H7 (cell line): ENCODE measurements around the gene WIZ. TPM values are rescaled to one million over a fixed set of nuclear protein-coding genes. Genes with fewer than 3 reads are reported as not detected.

Experiments used
- DNase-seq: peaks from one replicate; pipeline ENCODE4 v3.0.0; 2012
- H3K27me3 ChIP-seq: 2 replicates; pipeline ENCODE4 v1.6.0; 2011; ENCODE audit warnings: mild to moderate bottlenecking, low read length; ENCODE audit not compliant: control insufficient read depth, insufficient read depth
- H3K36me3 ChIP-seq: replicated peaks from 2 replicates; pipeline ENCODE4 v1.5.1; 2011; ENCODE audit warnings: low read length; ENCODE audit not compliant: control insufficient read depth, insufficient read depth
- H3K4me3 ChIP-seq: 2 replicates; pipeline ENCODE4 v1.5.1; 2011; ENCODE audit warnings: low read depth, mild to moderate bottlenecking, control low read depth, low read length, moderate library complexity; ENCODE audit not compliant: insufficient read depth
- total RNA-seq: library from RNA; depleted of rRNA; stranded (reverse); fragments of >200 nt; shearing (Covaris generic); gene quantifications from 2 replicates; pipeline ENCODE4 v1.2.3, GENCODE V29; 2014; rRNA removed

The WIZ gene
- total RNA-seq, 1 experiment from 2014 or later, result 17.6 TPM

DNA sequence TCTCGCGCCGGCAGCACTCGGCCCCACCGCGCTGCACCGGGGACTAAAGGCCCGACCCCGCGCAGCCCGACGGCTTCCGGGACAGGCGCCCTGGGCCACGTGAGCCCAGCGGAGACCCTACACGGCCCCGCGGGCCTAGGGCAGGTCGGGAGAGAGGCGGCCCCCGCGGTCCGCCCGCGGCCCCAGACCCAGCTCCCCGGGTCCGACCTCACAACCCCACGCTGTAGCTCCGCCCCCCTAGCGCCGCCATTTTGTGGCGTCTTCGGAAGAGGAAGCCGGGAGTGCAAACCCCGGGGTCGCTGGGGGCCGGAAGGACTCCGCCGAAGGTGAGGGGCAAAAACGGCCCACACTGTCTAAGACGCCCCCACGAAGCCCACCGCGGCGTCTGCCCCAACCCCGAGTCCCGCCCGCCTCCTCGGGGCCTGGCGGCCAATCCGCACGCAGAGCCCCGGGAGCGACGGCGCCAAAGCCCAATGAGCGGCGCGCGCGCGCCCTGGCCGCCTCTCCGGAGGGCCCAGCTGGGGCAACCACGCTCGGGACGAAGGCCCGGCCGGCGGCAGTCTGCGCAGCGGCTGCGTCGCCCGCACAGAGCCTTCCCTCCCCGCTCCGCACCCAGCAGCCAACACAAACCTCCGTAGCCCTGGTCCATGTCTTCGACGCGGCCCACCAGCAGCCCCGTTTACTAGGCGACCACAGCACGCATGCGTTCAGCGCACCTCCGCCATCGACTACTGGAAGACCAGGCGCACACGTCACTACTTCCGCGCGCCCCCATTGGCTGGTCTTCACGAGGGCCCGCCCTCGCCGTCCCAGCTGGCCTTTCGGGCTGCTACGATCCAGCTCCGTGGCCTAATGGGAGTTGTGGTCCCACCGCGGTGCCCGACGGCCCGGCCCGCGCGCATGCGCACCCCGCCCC lies 70.4 kb downstream of the WIZ start, which contains the start of gene AKAP8:
Gene AKAP8 (minus strand): TSS at position 705 of the 916 bp plus-strand sequence. CDS start 56 bp downstream, at position 649.
- Histone ChIP-seq H3K36me3 (no peaks in the 10 kb centered on the region; the same call in none of the 2 replicates), H3K27me3 (no peaks in the 10 kb centered on the region), H3K4me3 (peak within 1 kb of the TSS; percentile 98)
- peak; percentile 100 for DNase-seq

DNA sequence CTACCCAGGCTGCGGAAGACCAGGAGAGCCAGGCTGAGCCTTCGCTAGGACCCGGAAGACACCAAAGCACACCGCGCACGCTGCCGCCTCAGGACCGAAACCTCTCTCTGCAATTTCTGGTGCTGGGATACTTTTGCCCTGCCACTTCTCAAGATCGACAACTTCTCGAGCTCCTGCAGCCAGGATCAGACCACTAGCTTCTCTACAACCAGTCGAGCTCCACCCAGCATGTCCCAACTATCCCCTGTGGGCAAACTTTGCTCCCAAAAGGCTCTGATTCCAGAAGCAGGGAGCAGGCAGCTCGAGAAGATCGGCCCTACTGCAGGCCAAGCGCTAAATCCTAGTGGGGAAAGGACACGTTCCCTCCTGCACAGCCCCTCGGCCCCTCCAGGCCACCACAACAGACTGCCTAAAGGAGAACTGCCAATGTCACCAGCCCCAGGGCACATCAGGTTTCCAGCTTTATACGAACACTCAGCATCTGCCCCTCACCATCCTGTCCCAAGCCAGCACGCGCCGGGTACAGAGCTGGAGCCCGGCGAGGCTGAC lies 71.1 kb downstream of the WIZ start:
- DNase-seq, result peak; percentile 77

DNA sequence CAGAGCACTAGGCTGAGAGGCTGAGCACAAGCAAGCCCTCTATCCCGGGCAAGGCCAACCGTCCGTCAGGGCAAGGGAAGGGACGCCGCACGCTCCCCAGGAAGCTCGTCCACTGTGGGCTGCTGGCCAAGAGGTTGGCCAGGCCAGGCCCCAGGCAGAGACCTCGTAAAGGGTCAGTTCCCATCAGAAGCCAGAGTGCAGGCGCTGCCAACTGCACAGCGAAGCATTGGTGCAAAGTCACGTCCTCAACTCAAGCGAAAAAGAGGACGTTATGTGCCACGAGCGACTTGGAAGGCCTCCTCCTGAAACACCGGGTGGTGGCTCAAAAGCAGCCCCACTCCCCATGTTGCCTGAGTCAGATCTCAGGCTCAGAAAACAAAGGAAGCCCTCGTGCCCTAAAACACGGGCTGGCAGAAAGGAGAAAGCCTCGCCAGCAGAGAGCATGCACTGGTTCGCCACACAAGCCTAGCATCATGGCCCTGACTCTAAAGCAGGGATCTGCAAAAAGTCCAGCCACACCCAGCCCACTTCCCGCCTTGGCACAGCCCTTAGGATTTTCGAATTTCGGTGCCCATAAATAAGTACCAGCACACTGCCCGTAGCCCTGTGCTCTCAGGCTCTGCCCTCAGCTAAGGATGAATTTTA lies 74.8 kb downstream of the WIZ start:
- no peak for DNase-seq
- no peak overlapping the region for H3K4me3 ChIP-seq
- no peaks in the 10 kb centered on the region for H3K27me3 ChIP-seq
- H3K36me3 ChIP-seq, result peaks cover 18% of the 10 kb centered on the region

More for the DNA sequence above, 71.1 kb downstream of the WIZ start:
- no peaks in the 10 kb centered on the region; the same call in none of the 2 replicates for H3K36me3 ChIP-seq
- peak overlapping the region; percentile 98 for H3K4me3 ChIP-seq
- H3K27me3 ChIP-seq, result no peaks in the 10 kb centered on the region

DNA sequence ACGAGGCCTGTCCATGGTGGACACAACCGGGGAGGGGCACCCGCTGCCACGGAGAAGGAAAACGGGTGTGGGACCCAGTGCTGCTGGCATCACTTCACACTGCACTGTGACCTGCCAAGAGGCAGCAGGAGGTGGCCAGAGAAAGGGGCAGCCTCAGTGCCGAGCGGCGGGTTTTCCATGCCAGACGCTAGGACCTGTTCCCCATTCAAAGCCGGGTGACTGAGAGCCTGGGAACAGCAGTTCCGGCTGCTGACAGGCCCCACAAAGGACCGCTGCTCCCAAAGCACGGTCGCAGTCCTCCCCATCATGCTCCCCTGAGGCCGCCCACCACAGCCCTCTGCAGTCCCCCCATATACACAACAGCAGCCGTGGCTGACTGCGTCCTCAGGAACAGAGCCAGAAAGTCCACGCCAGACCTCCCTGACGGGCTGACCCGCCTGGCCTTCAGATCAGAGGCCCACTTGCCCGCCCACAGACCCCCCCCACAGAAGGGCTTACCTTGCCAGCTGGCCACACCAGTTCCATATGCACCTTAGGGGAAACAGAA lies 75.6 kb downstream of the WIZ start:
- H3K27me3 ChIP-seq, result no peaks in the 10 kb centered on the region
- H3K36me3 ChIP-seq, result peaks cover 20% of the 10 kb centered on the region
- H3K4me3 ChIP-seq, result no peak overlapping the region
- no peak for DNase-seq

DNA sequence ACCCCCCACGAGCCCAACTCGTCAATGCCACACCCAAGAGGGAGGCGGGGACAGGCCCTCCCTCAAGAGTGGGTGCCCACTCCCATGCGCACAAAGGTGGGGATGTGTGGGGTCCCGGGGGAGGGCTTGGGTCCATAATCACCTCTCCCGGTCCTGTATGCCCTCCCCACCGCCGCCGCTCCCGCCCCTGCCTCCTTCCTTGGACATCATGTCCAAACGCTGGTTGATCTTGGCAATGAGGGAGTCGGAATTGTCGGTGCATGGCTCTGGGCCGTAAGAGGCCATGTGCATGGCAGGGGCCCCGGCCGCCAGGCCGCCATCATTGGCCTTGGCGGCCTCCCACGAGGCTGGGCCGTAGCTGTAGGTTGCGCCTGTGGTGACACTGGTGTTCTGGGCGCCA lies 76.1 kb downstream of the WIZ start:
- DNase-seq, result no peak
- Histone ChIP-seq H3K27me3 (no peaks in the 10 kb centered on the region), H3K4me3 (no peak overlapping the region), H3K36me3 (peaks cover 20% of the 10 kb centered on the region)

DNA sequence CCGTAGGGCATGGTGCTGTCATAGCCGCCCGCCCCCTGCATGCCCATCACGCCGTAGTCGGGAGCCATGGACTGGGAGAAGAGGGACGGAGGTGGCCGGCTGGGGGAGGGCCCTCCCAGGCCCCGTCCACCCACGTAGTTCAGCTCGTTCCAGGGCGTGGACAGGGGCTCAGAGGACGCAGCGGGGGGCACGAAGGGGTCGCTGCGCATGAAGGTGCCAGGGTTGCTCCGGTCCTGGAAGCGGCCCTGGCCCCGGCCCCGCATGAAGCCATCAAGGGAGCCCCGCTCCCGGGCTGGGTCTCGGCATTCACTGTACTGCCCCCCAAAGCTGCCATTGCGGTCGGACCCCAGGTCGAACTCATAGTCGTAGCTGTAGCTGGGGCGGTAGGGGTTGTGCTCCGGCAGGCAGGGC lies 76.9 kb downstream of the WIZ start:
- no peaks in the 10 kb centered on the region for H3K27me3 ChIP-seq
- H3K4me3 ChIP-seq, result no peak overlapping the region
- H3K36me3 ChIP-seq, result peaks cover 26% of the 10 kb centered on the region
- peak; percentile 59 for DNase-seq

DNA sequence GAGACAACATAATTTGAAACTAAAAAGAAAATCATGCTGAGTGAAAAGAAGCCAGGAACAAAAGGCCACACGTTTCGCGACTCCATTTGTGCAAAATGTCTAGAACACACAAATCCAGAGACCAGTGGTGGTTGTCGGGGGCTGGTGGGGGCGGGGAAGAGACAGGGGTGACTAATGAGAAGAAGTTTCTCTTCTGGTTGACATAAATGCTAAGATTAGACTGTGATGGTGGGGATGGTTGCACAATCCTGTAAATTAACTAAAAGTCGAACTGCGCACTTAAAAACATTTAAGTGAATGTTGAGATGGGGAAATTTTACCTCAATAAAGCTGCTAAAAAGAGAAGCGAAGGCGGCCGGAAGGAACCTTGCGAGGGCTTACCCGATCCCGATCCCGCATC lies 77.3 kb downstream of the WIZ start:
- Histone ChIP-seq H3K27me3 (no peaks in the 10 kb centered on the region), H3K36me3 (peaks cover 30% of the 10 kb centered on the region), H3K4me3 (no peak overlapping the region)
- no peak for DNase-seq

DNA sequence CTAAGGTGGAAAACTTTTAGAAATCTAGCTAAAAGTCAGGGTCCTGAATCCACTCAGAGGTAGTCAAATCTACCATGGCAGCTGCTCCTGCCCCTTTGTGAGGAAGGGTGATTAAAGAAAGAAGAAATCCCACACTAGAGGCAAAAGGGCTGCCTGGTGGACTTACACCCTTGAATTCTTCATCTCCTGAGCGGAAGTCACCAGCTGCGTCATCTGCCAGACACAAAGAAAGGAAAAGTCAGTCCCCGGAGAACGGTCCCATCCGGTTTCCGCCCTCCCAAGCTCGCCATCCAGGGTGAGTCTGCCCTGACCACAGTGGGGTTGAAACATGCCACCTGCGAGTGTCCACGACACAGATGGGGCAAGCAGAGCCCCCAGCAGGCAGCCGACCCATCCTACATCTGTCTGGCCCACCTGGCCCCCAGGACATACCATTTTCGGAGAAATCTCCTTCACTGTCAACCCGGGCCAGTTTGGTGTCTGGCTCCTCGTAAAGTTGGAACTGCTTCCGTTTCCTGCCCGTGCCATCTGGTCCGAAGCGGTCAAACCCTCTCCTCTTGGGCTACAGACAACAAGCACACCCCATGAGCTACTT lies 77.9 kb downstream of the WIZ start:
- H3K4me3 ChIP-seq, result no peak overlapping the region
- no peak for DNase-seq
- no peaks in the 10 kb centered on the region for H3K27me3 ChIP-seq
- H3K36me3 ChIP-seq, result peaks cover 31% of the 10 kb centered on the region

DNA sequence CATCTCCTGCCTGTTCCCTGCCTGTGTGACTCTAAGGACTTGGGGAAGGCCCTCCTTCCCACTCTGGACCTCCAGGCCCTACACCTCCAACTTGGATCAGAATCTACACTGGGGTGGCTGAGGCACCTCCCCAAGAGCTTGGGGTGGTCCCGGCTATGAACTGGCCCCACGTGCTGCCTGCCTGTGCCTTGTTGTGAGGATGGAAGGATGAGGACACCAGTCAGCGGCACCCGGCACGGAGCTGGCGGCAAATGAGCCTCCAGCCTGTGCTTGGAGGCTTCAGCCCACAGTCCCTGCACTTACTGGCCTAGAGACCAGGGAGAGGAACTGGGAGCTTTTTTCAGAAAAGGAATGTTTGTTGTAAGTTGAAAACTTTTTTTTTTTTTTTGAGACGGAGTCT lies 78.6 kb downstream of the WIZ start:
- Histone ChIP-seq H3K36me3 (peaks cover 31% of the 10 kb centered on the region), H3K27me3 (no peaks in the 10 kb centered on the region), H3K4me3 (no peak overlapping the region)
- no peak for DNase-seq

Other genes starting within 250 kb of the WIZ start
- gene NOTCH3, start 249.0 kb downstream of the WIZ start, total RNA-seq, result 47.0 and 52.1 TPM in 2 replicates
- 5.4 and 6.2 TPM in 2 replicates for gene EPHX3, start 217.5 kb downstream of the WIZ start, total RNA-seq
- gene BRD4, start 117.4 kb downstream of the WIZ start, total RNA-seq, result 24.8 and 26.1 TPM in 2 replicates
- gene AKAP8, start 70.2 kb downstream of the WIZ start, total RNA-seq, result 24.4 and 25.1 TPM in 2 replicates
- 115 and 168 TPM in 2 replicates for gene AKAP8L, start 31.0 kb downstream of the WIZ start, total RNA-seq
- not detected in 2 replicates for gene RASAL3, start 14.6 kb upstream of the WIZ start, total RNA-seq
- not detected in 2 replicates for gene PGLYRP2, start 29.5 kb upstream of the WIZ start, total RNA-seq
- not detected in 2 replicates for gene CYP4F22, start 58.6 kb upstream of the WIZ start, total RNA-seq
- gene CYP4F8, start 165.3 kb upstream of the WIZ start, total RNA-seq, result not detected in 2 replicates
- gene CYP4F3, start 190.9 kb upstream of the WIZ start, total RNA-seq, result not detected in 2 replicates
- gene CYP4F12, start 223.1 kb upstream of the WIZ start, total RNA-seq, result not detected in 2 replicates